ENCODE measurements around the gene FBN1.

The FBN1 gene

GRCh38 chr15:48645558-48646330 is at the start of gene FBN1:
Gene FBN1, minus strand, starts transcription at chr15:48645709. Its CDS starts 940 bp downstream, at chr15:48644769.
- DNase-seq = no peak

- no peak for DNase-seq
Observed at GRCh38 chr15:48693484-48693883, 48.0 kb upstream of the FBN1 start.

- DNase-seq = no peak
Observed at GRCh38 chr15:48688493-48688892, 43.0 kb upstream of the FBN1 start.

- no peak for DNase-seq
Observed at GRCh38 chr15:48683991-48684765, 38.7 kb upstream of the FBN1 start.

- no peak for DNase-seq
Observed at GRCh38 chr15:48682942-48683651, 37.6 kb upstream of the FBN1 start.

- no peak for DNase-seq
Observed at GRCh38 chr15:48681353-48681752, 35.8 kb upstream of the FBN1 start.

GRCh38 chr15:48680841-48681240 is 35.3 kb upstream of the FBN1 start:
- no peak for DNase-seq

- no peak for DNase-seq
Observed at GRCh38 chr15:48679952-48680351, 34.4 kb upstream of the FBN1 start.

- no peak for DNase-seq
Observed at GRCh38 chr15:48678851-48679250, 33.3 kb upstream of the FBN1 start.

- no peak for DNase-seq
Observed at GRCh38 chr15:48677821-48678220, 32.3 kb upstream of the FBN1 start.

GRCh38 chr15:48675436-48675835 is 29.9 kb upstream of the FBN1 start:
- DNase-seq = no peak

- no peak for DNase-seq
Observed at GRCh38 chr15:48674876-48675275, 29.4 kb upstream of the FBN1 start.

- DNase-seq = no peak
Observed at GRCh38 chr15:48672206-48672605, 26.7 kb upstream of the FBN1 start.

GRCh38 chr15:48671103-48672022 is 25.9 kb upstream of the FBN1 start:
- DNase-seq = no peak

GRCh38 chr15:48667701-48668100 is 22.2 kb upstream of the FBN1 start:
- no peak for DNase-seq

GRCh38 chr15:48664436-48664835 is 18.9 kb upstream of the FBN1 start:
- DNase-seq = no peak

- no peak for DNase-seq
Observed at GRCh38 chr15:48657950-48658591, 12.6 kb upstream of the FBN1 start.

- DNase-seq = no peak
Observed at GRCh38 chr15:48654801-48655200, 9.3 kb upstream of the FBN1 start.

- DNase-seq = no peak
Observed at GRCh38 chr15:48653913-48654670, 8.6 kb upstream of the FBN1 start.

- no peak for DNase-seq
Observed at GRCh38 chr15:48653216-48653615, 7.7 kb upstream of the FBN1 start.

- DNase-seq = no peak
Observed at GRCh38 chr15:48652510-48653076, 7.1 kb upstream of the FBN1 start.

Measured in NCI-H1048 (cell line).